Muscle of leg (tissue), 11 donors: ENCODE measurements around the gene SEH1L. TPM values are rescaled to one million over a fixed set of nuclear protein-coding genes. Genes with fewer than 3 reads are reported as not detected.
"Not testable (repeated sequence)": the region's sequence is repeated elsewhere in the genome, so short reads cannot be mapped to it uniquely, and the experiment has no call there.

Experiments
- DNase-seq: peaks from one replicate; pipeline ENCODE4 v3.0.0; 2013
- H3K27ac ChIP-seq: one replicate; pipeline ENCODE4 v1.5.1; 2013; ENCODE audit warnings: mild to moderate bottlenecking, low read length, control low read depth
- H3K27me3 ChIP-seq: one replicate; pipeline ENCODE4 v1.6.1; 2013; ENCODE audit warnings: low read length; ENCODE audit not compliant: control insufficient read depth, insufficient read depth
- H3K36me3 ChIP-seq: one replicate; pipeline ENCODE4 v1.6.1; 2013; ENCODE audit warnings: low read length; ENCODE audit not compliant: control insufficient read depth, insufficient read depth
- H3K4me1 ChIP-seq: one replicate; pipeline ENCODE4 v1.6.1; 2013; ENCODE audit warnings: low read length; ENCODE audit not compliant: control insufficient read depth, insufficient read depth
- H3K4me3 ChIP-seq: one replicate; pipeline ENCODE4 v1.5.1; 2013; ENCODE audit warnings: low read length, control low read depth
- H3K9me3 ChIP-seq: replicated peaks from 2 replicates; pipeline ENCODE4 v1.6.1; 2013; ENCODE audit warnings: low read depth, low read length; ENCODE audit not compliant: control insufficient read depth
- WGBS: methylation state at CpG from one replicate; pipeline ENCODE4 v1.1.5; 2013; ENCODE audit warnings: missing lambda C conversion rate; ENCODE audit not compliant: insufficient coverage; 5-methylcytosine and 5-hydroxymethylcytosine counted together
- polyA plus RNA-seq, 8 donors: library from polyadenylated mRNA; unstranded; fragments of 120-200 nt; gene quantifications; one replicate each; pipeline versions ENCODE4 v1.2.1 to v1.2.3, GENCODE V29; 2013; ENCODE audit warnings: inconsistent platforms in 1 of 8, low replicate concordance in 1 of 8; ENCODE audit not compliant: insufficient read length in 8 of 8, insufficient read depth in 1 of 8
- total RNA-seq: library from RNA; stranded (reverse); fragments of 120-200 nt; gene quantifications from one replicate; pipeline ENCODE4 v1.2.4, GENCODE V29; 2013

Gene SEH1L
- total and polyA plus RNA-seq, 9 donors, result 16.6 to 30.7 (median 27.5) TPM

DNA sequence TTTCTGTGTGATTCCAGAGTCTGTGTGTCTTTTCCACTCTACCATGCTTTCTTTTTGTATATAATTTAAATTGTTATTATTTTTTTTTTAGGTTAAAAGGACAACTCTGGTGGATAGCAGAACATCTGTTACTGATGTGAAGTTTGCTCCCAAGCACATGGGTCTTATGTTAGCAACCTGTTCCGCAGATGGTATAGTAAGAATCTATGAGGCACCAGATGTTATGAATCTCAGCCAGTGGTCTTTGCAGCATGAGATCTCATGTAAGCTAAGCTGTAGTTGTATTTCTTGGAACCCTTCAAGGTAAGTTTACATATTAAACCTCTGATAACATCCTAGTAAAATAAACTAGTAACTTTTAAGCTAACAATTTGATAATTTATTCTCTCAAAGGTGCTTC is 15.3 kb downstream of the SEH1L start:
- no peaks in the 10 kb centered on the region for H3K27me3 ChIP-seq
- H3K36me3 ChIP-seq, result peaks cover 22% of the 10 kb centered on the region
- peaks cover 5% of the 10 kb centered on the region for H3K4me1 ChIP-seq
- no peak for DNase-seq
- WGBS, result 80% methylated on average over 1 of the region's 1 CpG
- no peak overlapping the region for H3K27ac ChIP-seq
- H3K4me3 ChIP-seq, result no peak overlapping the region
- no peaks in the 10 kb centered on the region for H3K9me3 ChIP-seq

DNA sequence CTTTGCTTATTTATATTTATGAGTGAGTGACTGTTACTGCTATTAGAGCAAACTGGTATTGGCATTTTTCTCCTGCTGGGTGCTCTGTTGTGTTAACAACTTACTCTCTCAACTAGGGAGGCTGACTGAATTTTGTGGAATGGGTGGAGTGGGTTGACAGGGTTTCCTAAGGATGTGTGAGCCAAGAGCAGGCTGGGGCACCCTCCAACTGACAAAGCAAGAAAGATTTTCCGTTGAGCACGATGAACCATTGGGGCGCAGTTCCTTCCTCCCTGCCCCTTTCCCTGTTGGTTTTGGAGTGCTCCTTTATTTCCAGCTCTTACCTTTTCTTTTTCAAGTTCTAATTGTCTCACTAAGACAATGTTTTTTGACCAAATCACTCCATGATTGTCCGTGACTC is 20.3 kb downstream of the SEH1L start:
- Histone ChIP-seq H3K4me1 (no peaks in the 10 kb centered on the region), H3K36me3 (peaks cover 29% of the 10 kb centered on the region), H3K27me3 (no peaks in the 10 kb centered on the region), H3K9me3 (no peaks in the 10 kb centered on the region), H3K4me3 (no peak overlapping the region), H3K27ac (no peak overlapping the region)
- WGBS, result 100% methylated on average over 3 of the region's 4 CpGs
- DNase-seq, result no peak

DNA sequence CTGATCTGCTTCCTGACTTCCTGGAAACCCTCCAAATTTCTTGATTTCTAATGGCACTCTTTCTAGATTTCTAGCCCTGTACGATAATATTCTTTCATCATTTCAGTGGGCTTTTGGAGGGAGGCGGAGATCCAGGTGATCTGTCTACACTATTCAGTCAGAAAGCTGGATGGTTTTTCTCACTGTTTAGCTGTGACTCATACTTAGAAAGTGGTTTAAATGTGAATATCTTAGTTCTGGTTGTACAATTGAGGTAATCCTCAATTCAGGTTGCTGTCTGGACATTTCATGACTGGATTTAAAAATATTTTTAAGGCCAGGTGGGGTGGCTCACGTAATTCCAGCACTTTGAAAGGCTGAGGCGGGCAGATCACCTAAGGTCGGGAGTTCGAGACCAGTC is 20.8 kb downstream of the SEH1L start:
- Histone ChIP-seq H3K4me1 (no peaks in the 10 kb centered on the region), H3K27me3 (no peaks in the 10 kb centered on the region), H3K36me3 (peaks cover 28% of the 10 kb centered on the region), H3K27ac (no peak overlapping the region), H3K9me3 (no peaks in the 10 kb centered on the region), H3K4me3 (no peak overlapping the region)
- no peak for DNase-seq
- WGBS, result 86% methylated on average over 1 of the region's 6 CpGs

DNA sequence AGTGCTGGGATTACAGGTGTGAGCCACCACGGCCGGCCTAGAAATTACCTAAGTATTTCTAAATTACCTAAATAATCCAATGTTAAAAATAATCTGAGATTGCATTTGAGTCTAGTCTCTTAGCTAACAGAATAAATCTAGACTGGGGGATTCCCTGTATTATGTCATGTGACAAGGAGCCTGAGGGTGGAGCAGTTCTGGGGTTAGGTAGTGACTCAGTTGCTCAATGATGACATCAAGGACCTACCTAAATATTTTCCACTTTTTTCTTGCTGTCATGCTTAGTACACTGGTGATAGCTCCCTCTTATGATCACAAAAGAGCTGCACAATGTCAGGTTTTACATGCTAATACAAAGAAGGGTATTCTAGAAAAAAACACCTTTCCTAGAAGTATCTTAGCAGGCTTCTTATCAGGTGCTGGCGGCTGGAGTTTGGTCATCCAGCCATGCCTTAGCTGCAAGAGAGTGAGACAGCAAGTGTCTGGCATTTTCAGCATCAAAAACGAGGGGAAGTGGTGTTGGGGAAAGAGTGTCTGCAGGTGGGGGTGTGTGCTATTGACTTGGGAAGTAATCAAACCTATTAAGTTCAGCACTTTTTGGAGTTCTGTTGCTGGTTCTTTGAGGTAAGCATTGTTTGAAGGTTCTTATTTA is 25.9 kb downstream of the SEH1L start:
- WGBS, result 91% methylated on average over 2 of the region's 4 CpGs
- Histone ChIP-seq H3K9me3 (no peaks in the 10 kb centered on the region), H3K36me3 (peaks cover 45% of the 10 kb centered on the region), H3K27ac (no peak overlapping the region), H3K4me1 (no peaks in the 10 kb centered on the region), H3K4me3 (no peak overlapping the region), H3K27me3 (no peaks in the 10 kb centered on the region)
- no peak for DNase-seq

DNA sequence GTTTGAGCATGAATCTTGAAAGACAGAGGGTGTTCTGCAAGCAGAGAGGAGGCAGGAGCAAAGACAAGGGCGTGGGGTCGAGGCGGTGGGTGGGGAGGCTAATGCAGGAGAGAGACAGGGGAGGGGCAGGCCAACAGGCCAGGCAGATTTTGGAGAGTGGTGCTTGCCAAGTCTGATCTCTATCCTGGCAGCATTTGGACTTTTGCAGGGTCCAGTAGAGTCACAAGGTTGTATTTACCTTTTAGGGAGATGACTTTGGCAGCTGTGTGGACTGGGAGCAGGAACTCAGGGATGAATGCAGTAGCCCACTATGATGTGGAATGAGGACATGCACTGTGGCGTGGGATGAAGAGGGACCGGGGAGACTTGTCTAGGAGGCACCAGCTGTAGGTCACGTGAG is 27.7 kb downstream of the SEH1L start:
- H3K4me1 ChIP-seq, result no peaks in the 10 kb centered on the region
- no peak for DNase-seq
- H3K36me3 ChIP-seq, result peaks cover 45% of the 10 kb centered on the region
- no peaks in the 10 kb centered on the region for H3K9me3 ChIP-seq
- no peaks in the 10 kb centered on the region for H3K27me3 ChIP-seq
- H3K27ac ChIP-seq, result no peak overlapping the region
- no peak overlapping the region for H3K4me3 ChIP-seq
- 95% methylated on average over 6 of the region's 6 CpGs for WGBS

DNA sequence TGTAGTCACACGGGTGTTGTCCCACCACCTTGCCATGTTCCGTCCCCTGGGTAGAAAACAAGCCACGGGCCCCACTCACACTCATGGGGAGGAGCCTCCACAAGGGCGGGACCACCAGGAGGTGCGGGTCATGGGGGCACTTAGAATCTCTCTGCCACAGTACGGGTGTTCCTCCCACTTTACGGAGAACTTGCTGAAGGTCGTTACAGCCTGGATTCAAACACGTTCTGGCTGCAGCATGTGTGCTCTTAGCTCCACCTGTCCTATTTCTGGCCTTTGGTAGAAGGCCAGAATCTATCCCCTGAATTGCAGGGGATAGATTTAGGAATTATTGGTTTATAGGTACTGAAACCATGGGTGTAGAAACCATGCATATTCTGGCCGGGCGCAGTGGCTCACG is 28.5 kb downstream of the SEH1L start:
- no peaks in the 10 kb centered on the region for H3K27me3 ChIP-seq
- peaks cover 45% of the 10 kb centered on the region for H3K36me3 ChIP-seq
- H3K9me3 ChIP-seq, result no peaks in the 10 kb centered on the region
- WGBS, result 93% methylated on average over 11 of the region's 12 CpGs
- no peak overlapping the region for H3K27ac ChIP-seq
- no peak for DNase-seq
- no peaks in the 10 kb centered on the region for H3K4me1 ChIP-seq
- H3K4me3 ChIP-seq, result no peak overlapping the region

DNA sequence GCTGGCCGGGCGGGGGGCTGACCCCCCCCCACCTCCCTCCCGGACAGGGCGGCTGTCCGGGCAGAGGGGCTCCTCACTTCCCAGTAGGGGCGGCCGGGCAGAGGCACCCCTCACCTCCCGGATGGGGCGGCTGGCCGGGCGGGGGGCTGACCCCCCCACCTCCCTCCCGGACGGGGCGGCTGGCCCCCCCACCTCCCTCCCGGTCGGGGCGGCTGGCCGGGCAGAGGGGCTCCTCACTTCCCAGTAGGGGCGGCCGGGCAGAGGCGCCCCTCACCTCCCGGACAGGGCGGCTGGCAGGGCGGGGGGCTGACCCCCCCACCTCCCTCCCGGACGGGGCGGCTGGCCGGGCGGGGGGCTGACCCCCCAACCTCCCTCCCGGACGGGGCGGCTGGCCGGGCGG is 32.3 kb downstream of the SEH1L start:
- no CpG with 5 or more reads among the region's 34 CpGs for WGBS
- not testable (repeated sequence) for H3K4me1 ChIP-seq, DNase-seq, H3K9me3 ChIP-seq, H3K27me3 ChIP-seq, H3K27ac ChIP-seq, H3K4me3 ChIP-seq
- peaks cover 35% of the 10 kb centered on the region for H3K36me3 ChIP-seq

DNA sequence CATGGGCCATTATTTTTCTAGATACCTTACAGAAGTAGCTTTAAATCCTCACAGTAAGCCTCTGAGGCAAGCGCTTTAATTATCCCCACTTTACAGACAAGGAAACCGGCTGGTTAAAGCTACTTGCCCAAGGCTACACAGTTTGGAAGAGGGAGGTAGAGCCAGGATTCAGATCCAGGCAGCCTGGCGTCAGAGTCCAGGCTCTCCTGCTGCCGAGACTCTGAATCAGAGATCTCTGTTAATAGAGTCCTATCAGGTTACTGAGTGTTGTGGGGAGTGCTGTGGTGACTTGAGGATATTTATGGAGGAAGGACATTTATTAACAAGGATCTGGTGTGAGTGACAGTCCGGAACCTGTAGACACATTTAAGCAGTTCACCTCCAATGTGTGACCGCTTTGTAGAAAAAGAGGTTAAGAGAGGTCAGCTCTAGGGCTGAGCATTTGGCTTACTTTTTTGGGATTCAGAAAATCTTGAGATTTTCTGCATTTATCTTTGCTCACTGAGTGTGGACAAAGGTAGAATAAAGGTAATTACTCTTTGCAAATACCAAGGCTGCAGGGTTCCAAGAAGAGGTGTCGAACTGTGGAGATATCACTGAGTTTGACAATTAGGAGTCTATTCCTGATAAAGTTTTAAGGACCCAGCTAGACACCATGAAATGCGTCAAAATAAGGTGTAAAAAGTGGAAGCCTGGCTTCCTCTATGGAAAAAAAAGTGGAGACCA is 41.7 kb downstream of the SEH1L start:
- DNase-seq, result no peak
- WGBS, result 90% methylated on average over 5 of the region's 8 CpGs
- Histone ChIP-seq H3K4me3 (no peak overlapping the region), H3K9me3 (no peaks in the 10 kb centered on the region), H3K27me3 (no peaks in the 10 kb centered on the region), H3K27ac (no peak overlapping the region), H3K36me3 (peaks cover 4% of the 10 kb centered on the region), H3K4me1 (peaks cover 14% of the 10 kb centered on the region)

DNA sequence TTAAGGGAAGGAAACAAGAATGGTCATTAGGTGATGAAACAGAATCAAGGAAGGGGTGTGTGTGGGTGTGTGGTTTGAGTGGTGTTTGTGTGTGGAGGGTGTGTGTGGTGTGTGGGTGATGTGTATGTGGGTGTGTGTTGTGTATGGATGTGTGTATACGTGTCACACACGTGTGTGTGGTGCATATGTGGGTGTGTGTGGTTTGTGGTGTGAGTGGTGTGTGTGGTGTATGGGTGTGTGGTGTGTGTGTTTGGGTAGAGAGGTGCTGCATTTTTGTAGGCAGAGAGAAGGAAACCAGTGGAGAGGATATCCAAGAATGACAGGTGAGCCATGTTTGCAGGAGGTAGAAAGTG is 42.3 kb downstream of the SEH1L start:
- no peak for DNase-seq
- 37% methylated on average over 2 of the region's 2 CpGs for WGBS
- H3K4me1 ChIP-seq, result peaks cover 14% of the 10 kb centered on the region
- peaks cover 3% of the 10 kb centered on the region for H3K36me3 ChIP-seq
- no peak overlapping the region for H3K27ac ChIP-seq
- H3K4me3 ChIP-seq, result no peak overlapping the region
- H3K27me3 ChIP-seq, result no peaks in the 10 kb centered on the region
- H3K9me3 ChIP-seq, result no peaks in the 10 kb centered on the region

DNA sequence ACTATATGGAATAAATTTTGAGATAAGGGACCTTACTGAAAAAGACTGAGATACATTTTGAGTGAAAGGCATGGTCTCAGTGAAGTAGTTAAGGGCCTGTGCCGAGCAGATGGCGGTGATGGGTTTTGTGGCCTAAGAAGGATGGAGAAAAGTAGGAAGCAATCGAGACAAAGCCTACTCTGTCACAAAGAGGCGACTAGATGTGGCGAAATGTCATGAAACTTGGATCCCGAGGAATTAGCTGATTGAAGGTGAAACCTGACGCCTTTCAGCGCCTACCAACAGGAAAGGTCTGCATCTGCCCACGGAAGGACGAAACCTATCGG is 42.8 kb downstream of the SEH1L start:
- no peaks in the 10 kb centered on the region for H3K9me3 ChIP-seq
- peak overlapping the region; percentile 80 for H3K4me3 ChIP-seq
- no peak for DNase-seq
- peaks cover 2% of the 10 kb centered on the region for H3K36me3 ChIP-seq
- WGBS, result 0% methylated on average over 11 of the region's 11 CpGs
- peaks cover 14% of the 10 kb centered on the region for H3K4me1 ChIP-seq
- H3K27me3 ChIP-seq, result no peaks in the 10 kb centered on the region
- H3K27ac ChIP-seq, result peak overlapping the region; percentile 84
